ENCODE data around the gene PPM1J. TPM values are rescaled to one million over a fixed set of nuclear protein-coding genes. Genes with fewer than 3 reads are reported as not detected.

The PPM1J gene
- total RNA-seq, 1 donor from 2014 or later: 5.2 TPM

DNA sequence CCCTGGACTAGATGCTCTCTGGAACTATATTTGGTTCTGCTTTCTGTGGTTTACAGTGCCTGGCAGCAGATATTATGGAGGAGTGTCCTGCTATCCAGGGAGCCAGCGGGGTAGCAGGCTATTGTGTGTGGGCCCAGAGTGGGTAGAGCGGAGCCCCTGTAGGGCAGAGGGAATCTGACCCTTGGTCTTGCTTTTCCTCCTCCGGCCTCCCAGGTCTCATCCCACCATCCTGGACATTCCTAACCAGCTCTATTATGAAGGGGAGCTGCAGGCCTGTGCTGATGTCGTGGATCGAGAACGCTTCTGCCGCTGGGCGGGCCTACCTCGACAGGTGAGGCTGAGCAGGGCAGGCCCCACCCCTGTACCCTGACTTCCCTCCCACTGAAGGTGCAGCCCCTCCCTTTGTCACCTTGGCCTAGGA, 17.3 kb downstream of the PPM1J start:
- Histone ChIP-seq H2AFZ (ENCODE audit: low read depth, low read length) (no peak overlapping the region), H3K4me3 (ENCODE audit: insufficient read depth, low read depth, low read length) (no peak overlapping the region), H3K27ac (ENCODE audit: low read depth, low read length) (no peak overlapping the region), H3K9me3 (ENCODE audit: insufficient read depth, low read depth, low read length) (no peaks in the 10 kb centered on the region), H3K36me3 (ENCODE audit: insufficient read depth, low read length) (peaks cover 29% of the 10 kb centered on the region), H3K4me1 (ENCODE audit: insufficient read depth, low read length) (peaks cover 33% of the 10 kb centered on the region), H3K79me2 (ENCODE audit: insufficient read depth, low read length) (peaks cover 9% of the 10 kb centered on the region), H3K27me3 (ENCODE audit: insufficient read depth, low read length) (no peaks in the 10 kb centered on the region), H3K9ac (ENCODE audit: low read length) (no peak overlapping the region), H3K4me2 (ENCODE audit: low read length) (no peak overlapping the region), H4K20me1 (ENCODE audit: insufficient read depth, low read length) (peaks cover 9% of the 10 kb centered on the region)
- TF ChIP-seq, protein P1, sequence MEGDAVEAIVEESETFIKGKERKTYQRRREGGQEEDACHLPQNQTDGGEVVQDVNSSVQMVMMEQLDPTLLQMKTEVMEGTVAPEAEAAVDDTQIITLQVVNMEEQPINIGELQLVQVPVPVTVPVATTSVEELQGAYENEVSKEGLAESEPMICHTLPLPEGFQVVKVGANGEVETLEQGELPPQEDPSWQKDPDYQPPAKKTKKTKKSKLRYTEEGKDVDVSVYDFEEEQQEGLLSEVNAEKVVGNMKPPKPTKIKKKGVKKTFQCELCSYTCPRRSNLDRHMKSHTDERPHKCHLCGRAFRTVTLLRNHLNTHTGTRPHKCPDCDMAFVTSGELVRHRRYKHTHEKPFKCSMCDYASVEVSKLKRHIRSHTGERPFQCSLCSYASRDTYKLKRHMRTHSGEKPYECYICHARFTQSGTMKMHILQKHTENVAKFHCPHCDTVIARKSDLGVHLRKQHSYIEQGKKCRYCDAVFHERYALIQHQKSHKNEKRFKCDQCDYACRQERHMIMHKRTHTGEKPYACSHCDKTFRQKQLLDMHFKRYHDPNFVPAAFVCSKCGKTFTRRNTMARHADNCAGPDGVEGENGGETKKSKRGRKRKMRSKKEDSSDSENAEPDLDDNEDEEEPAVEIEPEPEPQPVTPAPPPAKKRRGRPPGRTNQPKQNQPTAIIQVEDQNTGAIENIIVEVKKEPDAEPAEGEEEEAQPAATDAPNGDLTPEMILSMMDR (IDR thresholded peaks at IDR 0.05; ENCODE audit: insufficient read depth, low read depth, low read length): no peak
- Mint-ChIP-seq H3K27ac (ENCODE audit: unreplicated experiment) (no peak overlapping the region), H3K27me3 (ENCODE audit: low read depth, unreplicated experiment) (no peaks in the 10 kb centered on the region), H3K4me1 (ENCODE audit: low read depth, unreplicated experiment) (peaks cover 42% of the 10 kb centered on the region), H3K4me3 (ENCODE audit: unreplicated experiment) (no peak overlapping the region), H3K36me3 (ENCODE audit: low read depth, unreplicated experiment) (peaks cover 26% of the 10 kb centered on the region), H3K9me3 (ENCODE audit: unreplicated experiment) (no peaks in the 10 kb centered on the region)
- FAIRE-seq (no peak), DNase-seq (ENCODE audit: low read depth) (no peak)

DNA sequence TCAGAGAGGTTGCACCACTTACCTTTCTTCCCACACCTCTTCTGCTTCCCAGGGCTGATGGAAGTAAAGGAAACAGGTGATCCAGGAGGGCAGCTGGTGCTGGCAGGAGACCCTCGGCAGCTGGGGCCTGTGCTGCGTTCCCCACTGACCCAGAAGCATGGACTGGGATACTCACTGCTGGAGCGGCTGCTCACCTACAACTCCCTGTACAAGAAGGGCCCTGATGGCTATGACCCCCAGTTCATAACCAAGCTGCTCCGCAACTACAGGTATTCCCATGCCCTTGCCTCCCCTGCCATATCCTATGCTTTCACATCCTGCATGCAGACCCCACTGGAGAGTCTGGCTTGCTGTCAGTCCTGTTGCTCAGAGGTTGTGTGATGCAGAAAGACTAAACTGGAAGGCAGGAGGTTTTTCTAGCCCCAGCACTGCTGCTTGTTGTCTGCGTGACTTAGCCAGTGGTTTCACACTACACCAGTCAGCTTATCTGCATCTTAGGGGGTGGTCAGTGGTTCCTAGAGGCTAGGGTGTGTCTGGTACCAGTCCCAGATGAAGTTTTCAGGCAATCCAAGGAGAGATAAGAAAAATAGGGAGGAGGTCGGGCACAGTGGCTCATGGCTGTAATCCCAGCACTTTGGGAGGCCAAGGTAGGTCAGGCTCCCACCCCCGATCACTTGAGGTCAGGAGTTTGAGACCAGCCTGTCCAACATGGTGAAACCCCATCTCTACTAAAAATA, 18.4 kb downstream of the PPM1J start:
- DNase-seq (ENCODE audit: low read depth): no peak
- Mint-ChIP-seq H3K4me3 (ENCODE audit: unreplicated experiment) (no peak overlapping the region), H3K9me3 (ENCODE audit: unreplicated experiment) (peaks cover 4% of the 10 kb centered on the region), H3K36me3 (ENCODE audit: low read depth, unreplicated experiment) (peaks cover 28% of the 10 kb centered on the region), H3K4me1 (ENCODE audit: low read depth, unreplicated experiment) (peaks cover 31% of the 10 kb centered on the region), H3K27me3 (ENCODE audit: low read depth, unreplicated experiment) (no peaks in the 10 kb centered on the region), H3K27ac (ENCODE audit: unreplicated experiment) (peak overlapping the region; percentile 62)
- Histone ChIP-seq H3K27me3 (ENCODE audit: insufficient read depth, low read length) (no peaks in the 10 kb centered on the region), H3K9me3 (ENCODE audit: insufficient read depth, low read depth, low read length) (no peaks in the 10 kb centered on the region), H4K20me1 (ENCODE audit: insufficient read depth, low read length) (no peaks in the 10 kb centered on the region), H3K36me3 (ENCODE audit: insufficient read depth, low read length) (peaks cover 29% of the 10 kb centered on the region), H3K4me2 (ENCODE audit: low read length) (no peak overlapping the region), H3K79me2 (ENCODE audit: insufficient read depth, low read length) (no peaks in the 10 kb centered on the region), H3K9ac (ENCODE audit: low read length) (no peak overlapping the region), H3K27ac (ENCODE audit: low read depth, low read length) (no peak overlapping the region), H2AFZ (ENCODE audit: low read depth, low read length) (no peak overlapping the region), H3K4me1 (ENCODE audit: insufficient read depth, low read length) (peaks cover 23% of the 10 kb centered on the region), H3K4me3 (ENCODE audit: insufficient read depth, low read depth, low read length) (no peak overlapping the region)
- TF ChIP-seq EZH2 (IDR thresholded peaks at IDR 0.05; ENCODE audit: insufficient read depth, low read length): no peak
- TF ChIP-seq, protein P1 (IDR thresholded peaks at IDR 0.05; ENCODE audit: insufficient read depth, low read depth, low read length): no peak
- FAIRE-seq: no peak

DNA sequence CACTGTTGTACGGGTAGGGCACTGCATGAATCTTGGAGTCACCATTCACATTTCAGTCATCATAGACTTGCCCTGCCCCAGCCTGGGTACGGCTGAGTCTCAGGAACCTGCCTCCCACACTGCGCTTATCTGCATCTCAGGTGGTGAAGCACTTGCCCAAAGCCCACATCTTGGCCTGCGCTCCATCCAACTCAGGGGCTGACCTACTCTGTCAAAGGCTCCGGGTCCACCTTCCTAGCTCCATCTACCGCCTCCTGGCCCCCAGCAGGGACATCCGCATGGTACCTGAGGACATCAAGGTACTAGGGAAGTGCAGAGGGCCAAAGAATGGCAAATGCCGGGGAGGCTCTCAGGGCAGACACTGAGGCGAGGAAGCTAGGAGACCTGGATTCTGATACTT, 19.9 kb downstream of the PPM1J start:
- H3K9ac ChIP-seq (ENCODE audit: low read length): no peak overlapping the region
- Mint-ChIP-seq H3K27ac (ENCODE audit: unreplicated experiment) (no peak overlapping the region), H3K27me3 (ENCODE audit: low read depth, unreplicated experiment) (no peaks in the 10 kb centered on the region), H3K9me3 (ENCODE audit: unreplicated experiment) (peaks cover 4% of the 10 kb centered on the region), H3K36me3 (ENCODE audit: low read depth, unreplicated experiment) (peaks cover 30% of the 10 kb centered on the region), H3K4me3 (ENCODE audit: unreplicated experiment) (no peak overlapping the region), H3K4me1 (ENCODE audit: low read depth, unreplicated experiment) (peaks cover 18% of the 10 kb centered on the region)
- DNase-seq (ENCODE audit: low read depth) (no peak), FAIRE-seq (no peak)
- peaks cover 9% of the 10 kb centered on the region for H3K4me1 ChIP-seq (ENCODE audit: insufficient read depth, low read length)
- no peaks in the 10 kb centered on the region for H3K79me2 ChIP-seq (ENCODE audit: insufficient read depth, low read length)
- H3K27ac ChIP-seq (ENCODE audit: low read depth, low read length): no peak overlapping the region
- TF ChIP-seq, protein P1 (IDR thresholded peaks at IDR 0.05; ENCODE audit: insufficient read depth, low read depth, low read length): no peak
- no peak overlapping the region for H3K4me3 ChIP-seq (ENCODE audit: insufficient read depth, low read depth, low read length)
- H3K9me3 ChIP-seq (ENCODE audit: insufficient read depth, low read depth, low read length): no peaks in the 10 kb centered on the region
- H3K36me3 ChIP-seq (ENCODE audit: insufficient read depth, low read length): peaks cover 29% of the 10 kb centered on the region
- no peaks in the 10 kb centered on the region for H3K27me3 ChIP-seq (ENCODE audit: insufficient read depth, low read length)
- no peaks in the 10 kb centered on the region for H4K20me1 ChIP-seq (ENCODE audit: insufficient read depth, low read length)
- H2AFZ ChIP-seq (ENCODE audit: low read depth, low read length): no peak overlapping the region
- no peak overlapping the region for H3K4me2 ChIP-seq (ENCODE audit: low read length)
